Inferior parietal cortex (tissue), 1 donor: ENCODE measurements around the gene PATE4.
"Not testable (repeated sequence)": the region's sequence is repeated elsewhere in the genome, so short reads cannot be mapped to it uniquely, and the experiment has no call there.

Experiments used
- DNase-seq: peaks from one replicate; pipeline ENCODE4 v3.0.0-alpha.2; 2016; ENCODE audit errors: extremely low spot score

PATE4 gene

DNA sequence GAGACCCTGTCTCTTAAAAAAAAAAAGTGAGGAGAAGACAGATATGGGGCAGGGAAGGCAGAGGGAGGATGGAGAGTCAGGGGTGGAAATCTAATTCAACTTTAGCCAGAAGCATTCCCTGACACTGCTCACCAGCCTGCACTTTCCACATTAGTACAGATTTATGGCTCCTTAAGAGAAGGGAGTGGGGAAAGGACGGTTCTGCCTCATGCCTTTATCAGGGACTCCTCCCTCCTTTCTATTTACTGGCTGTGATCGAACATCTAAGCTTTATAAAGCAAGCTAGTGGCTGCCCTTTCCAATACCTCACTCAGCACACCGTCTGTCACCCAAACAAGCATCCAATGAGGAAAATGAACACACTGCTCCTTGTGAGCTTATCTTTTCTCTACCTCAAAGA is at the start of gene PATE4:
Gene PATE4, plus strand, starts transcription at position 301 of the 400 bp plus-strand sequence. Its CDS starts 44 bp downstream, at position 345.
- no peak for DNase-seq

- no peak for DNase-seq
Measured at GRCh38 chr11:125784678-125785077, 48.4 kb upstream of the PATE4 start.

DNA sequence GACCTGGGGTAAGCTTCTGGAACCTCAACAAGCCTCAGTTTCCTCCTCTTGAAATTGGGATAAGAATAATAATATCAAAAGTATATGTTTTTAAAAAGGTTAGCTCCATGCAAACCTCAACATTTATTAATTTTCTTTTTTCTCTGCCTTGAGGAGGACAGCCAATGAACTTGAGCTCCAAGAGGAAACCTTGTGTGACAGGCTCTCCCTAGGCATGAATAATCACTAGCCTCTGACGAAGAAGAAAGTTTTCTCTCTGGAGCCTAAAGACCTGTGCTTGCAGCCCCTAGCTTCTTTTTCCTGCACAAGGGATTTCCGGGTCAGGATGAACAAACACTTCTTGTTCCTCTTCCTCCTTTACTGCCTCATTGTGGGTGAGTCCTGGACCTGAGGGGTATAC is 45.3 kb upstream of the PATE4 start, which contains the start of gene PATE3:
Gene PATE3, plus strand, starts transcription at position 301 of the 400 bp plus-strand sequence. Its CDS starts 25 bp downstream, at position 326.
- DNase-seq, result no peak

- DNase-seq, result no peak
Measured at GRCh38 chr11:125790825-125791224, 42.3 kb upstream of the PATE4 start.

- DNase-seq, result no peak
Measured at GRCh38 chr11:125797641-125798040, 35.5 kb upstream of the PATE4 start.

- no peak for DNase-seq
Measured at GRCh38 chr11:125799808-125800207, 33.3 kb upstream of the PATE4 start.

DNA sequence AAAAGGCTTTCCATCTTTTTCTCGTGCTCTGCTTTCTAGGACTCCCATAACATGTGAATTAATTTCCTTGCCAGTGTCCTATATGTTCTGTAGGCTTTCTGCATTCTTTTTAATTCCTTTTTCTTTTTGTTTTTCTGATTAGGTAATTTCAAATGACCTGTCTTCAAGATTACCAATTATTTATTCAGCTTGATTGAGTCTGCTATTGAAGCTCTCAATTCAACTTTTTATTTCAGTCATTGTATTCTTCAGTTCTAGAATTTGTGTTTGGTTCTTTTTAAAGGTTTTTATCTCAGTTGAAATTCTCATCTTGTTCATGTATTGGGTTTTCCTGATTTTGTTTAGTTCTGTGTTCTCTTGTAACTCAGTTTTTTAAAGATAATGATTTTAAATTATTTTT is 30.7 kb upstream of the PATE4 start:
- DNase-seq, result no peak

- DNase-seq, result no peak
Measured at GRCh38 chr11:125807909-125808308, 25.2 kb upstream of the PATE4 start.

GRCh38 chr11:125835748-125836147 is 2.6 kb downstream of the PATE4 start:
- DNase-seq, result no peak

GRCh38 chr11:125842321-125842948 is 9.3 kb downstream of the PATE4 start:
- DNase-seq, result peak; percentile 2

DNA sequence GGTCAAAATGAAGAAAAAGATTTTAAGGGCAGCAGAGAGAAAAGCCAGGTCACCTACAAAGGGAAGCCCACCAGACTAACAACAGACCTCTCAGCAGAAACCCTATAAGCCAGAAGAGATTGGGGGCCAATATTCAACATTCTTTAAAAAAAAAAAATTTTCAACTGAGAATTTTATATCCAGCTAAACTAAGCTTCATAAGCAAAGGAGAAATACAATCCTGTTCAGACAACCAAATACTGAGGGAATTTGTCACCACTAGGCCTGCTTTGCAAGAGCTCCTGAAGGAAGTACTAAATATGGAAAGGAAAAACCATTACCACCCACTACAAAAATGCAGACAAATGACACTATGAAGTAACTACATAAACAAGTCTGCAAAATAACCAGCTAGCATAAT is 13.1 kb downstream of the PATE4 start:
- DNase-seq, result no peak

- not testable (repeated sequence) for DNase-seq
Measured at GRCh38 chr11:125857670-125858069, 24.6 kb downstream of the PATE4 start.

- not testable (repeated sequence) for DNase-seq
Measured at GRCh38 chr11:125862786-125863185, 29.7 kb downstream of the PATE4 start.

- not testable (repeated sequence) for DNase-seq
Measured at GRCh38 chr11:125865354-125865753, 32.2 kb downstream of the PATE4 start.

DNA sequence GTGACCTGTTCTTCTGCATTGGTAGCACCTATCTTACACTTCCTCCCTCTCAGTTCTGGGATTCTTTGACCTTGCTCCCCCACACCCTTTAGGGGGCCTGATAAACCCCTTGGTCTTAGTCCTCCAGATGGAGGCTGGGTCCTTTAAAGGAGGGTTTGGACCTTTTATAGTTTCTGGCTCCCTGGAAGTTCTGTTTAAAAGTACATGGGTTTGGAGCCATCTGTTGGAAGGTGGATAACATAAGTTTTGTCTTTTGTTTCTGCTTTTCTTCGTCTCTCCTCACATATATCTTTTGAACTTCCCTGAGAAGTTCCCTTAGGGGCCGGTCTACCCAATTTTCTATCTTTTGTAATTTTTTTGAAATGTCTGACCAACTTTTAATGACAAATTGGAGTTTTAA is 36.4 kb downstream of the PATE4 start:
- DNase-seq, result no peak

GRCh38 chr11:125871391-125872137 is 38.4 kb downstream of the PATE4 start:
- no peak for DNase-seq

GRCh38 chr11:125872138-125872491 is 39.0 kb downstream of the PATE4 start:
- DNase-seq, result no peak

GRCh38 chr11:125873881-125874555 is 40.9 kb downstream of the PATE4 start:
- no peak for DNase-seq

- DNase-seq, result peak; percentile 93
Measured at GRCh38 chr11:125874556-125875124, 41.5 kb downstream of the PATE4 start.

- DNase-seq, result no peak
Measured at GRCh38 chr11:125881291-125881690, 48.2 kb downstream of the PATE4 start.

DNA sequence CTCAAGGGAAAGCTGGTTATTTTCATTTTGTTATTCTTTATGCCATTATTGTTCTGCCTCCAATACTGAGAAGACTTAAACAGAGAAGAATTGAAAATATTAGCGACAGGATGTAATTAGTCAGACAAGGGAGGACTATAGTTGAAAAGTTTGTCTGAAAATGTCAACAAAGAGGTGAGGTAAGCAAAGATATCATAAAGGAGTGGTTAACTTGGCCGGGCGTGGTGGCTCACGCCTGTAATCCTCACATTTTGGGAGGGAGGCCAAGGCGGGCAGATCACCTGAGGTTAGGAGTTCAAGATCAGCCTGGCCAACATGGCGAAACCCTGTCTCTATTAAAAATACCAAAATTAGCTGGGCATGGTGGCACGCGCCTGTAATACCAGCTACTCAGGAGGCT is 50.3 kb downstream of the PATE4 start:
- no peak for DNase-seq

GRCh38 chr11:125886997-125887372 is 53.9 kb downstream of the PATE4 start:
- no peak for DNase-seq
